Neuronal stem cell (in vitro differentiated cells): Measurements from ENCODE around the gene OSTF1.

Source experiments
- DNase-seq: peaks from one replicate; pipeline ENCODE4 v3.0.0-alpha.2; 2013; ENCODE audit warnings: low spot score
- H2AFZ ChIP-seq: one replicate; pipeline ENCODE4 v1.6.1; 2013; ENCODE audit warnings: mild to moderate bottlenecking, low read length, inconsistent platforms
- H2AK5ac ChIP-seq: 2 replicates; pipeline ENCODE4 v1.6.1; 2013; ENCODE audit warnings: low read depth, mild to moderate bottlenecking, inconsistent platforms, low read length, moderate library complexity, mixed read lengths
- H2BK120ac ChIP-seq: 2 replicates; pipeline ENCODE4 v1.6.1; 2013; ENCODE audit warnings: low read depth, mild to moderate bottlenecking, inconsistent platforms, low read length, moderate library complexity, mixed read lengths
- H2BK12ac ChIP-seq: one replicate; pipeline ENCODE4 v1.6.1; 2013; ENCODE audit warnings: low read length, inconsistent platforms
- H2BK15ac ChIP-seq: 2 replicates; pipeline ENCODE4 v1.6.1; 2013; ENCODE audit warnings: mild to moderate bottlenecking, low read length, inconsistent platforms, mixed read lengths
- H2BK5ac ChIP-seq: one replicate; pipeline ENCODE4 v1.6.1; 2013; ENCODE audit warnings: inconsistent platforms, mild to moderate bottlenecking, low read length, moderate library complexity
- H3K14ac ChIP-seq: one replicate; pipeline ENCODE4 v1.6.1; 2013; ENCODE audit warnings: low read length, inconsistent platforms
- H3K18ac ChIP-seq: 2 replicates; pipeline ENCODE4 v1.6.1; 2013; ENCODE audit warnings: low read length, inconsistent platforms
- H3K23ac ChIP-seq: 2 replicates; pipeline ENCODE4 v1.6.1; 2013; ENCODE audit warnings: low read depth, mild to moderate bottlenecking, mixed read lengths, low read length, inconsistent platforms; ENCODE audit not compliant: poor library complexity
- H3K27ac ChIP-seq: replicated peaks from 3 replicates; pipeline ENCODE4 v1.5.1; 2013; ENCODE audit warnings: low read length, inconsistent platforms
- H3K27me3 ChIP-seq, 3 experiments: 2 replicates each; pipeline ENCODE4 v1.6.1; 2013; ENCODE audit warnings: low read length in 3 of 3, mild to moderate bottlenecking in 2 of 3, inconsistent platforms in 1 of 3, low read depth in 1 of 3, mixed read lengths in 1 of 3, moderate library complexity in 1 of 3; ENCODE audit not compliant: control insufficient read depth in 3 of 3, insufficient read depth in 3 of 3
- H3K36me3 ChIP-seq, 2 donors: replicated peaks in 1 of 2; 2 replicates each; pipeline ENCODE4 v1.6.1; 2013; ENCODE audit warnings: low read length in 2 of 2; ENCODE audit not compliant: control insufficient read depth in 2 of 2, insufficient read depth in 2 of 2
- H3K4ac ChIP-seq: 2 replicates; pipeline ENCODE4 v1.6.1; 2013; ENCODE audit warnings: inconsistent platforms, mild to moderate bottlenecking, low read length, moderate library complexity
- H3K4me1 ChIP-seq, 2 donors: 1 replicate in 1 of 2; 2 replicates in 1 of 2; pipeline ENCODE4 v1.6.1; 2013; ENCODE audit warnings: low read length in 2 of 2, low read depth in 1 of 2; ENCODE audit not compliant: control insufficient read depth in 2 of 2, insufficient read depth in 1 of 2
- H3K4me2 ChIP-seq: one replicate; pipeline ENCODE4 v1.6.1; 2013; ENCODE audit warnings: mild to moderate bottlenecking, low read length, inconsistent platforms; ENCODE audit not compliant: insufficient read depth, poor library complexity, severe bottlenecking
- H3K4me3 ChIP-seq, 2 donors: 2 replicates each; pipeline ENCODE4 v1.5.1; 2013; ENCODE audit warnings: low read length in 2 of 2, mild to moderate bottlenecking in 2 of 2, inconsistent platforms in 1 of 2, moderate library complexity in 1 of 2
- H3K79me1 ChIP-seq: one replicate; pipeline ENCODE4 v1.6.1; 2013; ENCODE audit warnings: low read depth, mild to moderate bottlenecking, inconsistent platforms, low read length, moderate library complexity
- H3K9ac ChIP-seq: one replicate; pipeline ENCODE4 v1.6.1; 2013; ENCODE audit warnings: mild to moderate bottlenecking, low read depth, low read length, inconsistent platforms; ENCODE audit not compliant: poor library complexity
- H3K9me3 ChIP-seq, 2 donors: replicated peaks in 1 of 2; 2 replicates each; pipeline versions ENCODE3 to v1.6.1; 2013; ENCODE audit warnings: low read length in 2 of 2, mild to moderate bottlenecking in 2 of 2, inconsistent platforms in 1 of 2, low read depth in 1 of 2, mixed read lengths in 1 of 2, moderate library complexity in 1 of 2; ENCODE audit not compliant: control insufficient read depth in 2 of 2, insufficient read depth in 1 of 2
- H4K8ac ChIP-seq: one replicate; pipeline ENCODE4 v1.6.1; 2013; ENCODE audit warnings: low read depth, mild to moderate bottlenecking, inconsistent platforms, low read length, moderate library complexity
- H4K91ac ChIP-seq: one replicate; pipeline ENCODE4 v1.6.1; 2013; ENCODE audit warnings: low read length, low read depth, mild to moderate bottlenecking, inconsistent platforms; ENCODE audit not compliant: poor library complexity
- WGBS, 2 donors: extraction: QIAGEN DNeasy Blood & Tissue Kit; methylation state at CpG; one replicate each; pipeline ENCODE4 v1.1.7; 2013; ENCODE audit warnings: missing lambda C conversion rate in 2 of 2, mixed read lengths in 1 of 2; ENCODE audit not compliant: insufficient read length in 2 of 2, insufficient replicate concordance in 1 of 2; ENCODE audit errors: extremely low coverage in 2 of 2; 5-methylcytosine and 5-hydroxymethylcytosine counted together

The OSTF1 gene

DNA sequence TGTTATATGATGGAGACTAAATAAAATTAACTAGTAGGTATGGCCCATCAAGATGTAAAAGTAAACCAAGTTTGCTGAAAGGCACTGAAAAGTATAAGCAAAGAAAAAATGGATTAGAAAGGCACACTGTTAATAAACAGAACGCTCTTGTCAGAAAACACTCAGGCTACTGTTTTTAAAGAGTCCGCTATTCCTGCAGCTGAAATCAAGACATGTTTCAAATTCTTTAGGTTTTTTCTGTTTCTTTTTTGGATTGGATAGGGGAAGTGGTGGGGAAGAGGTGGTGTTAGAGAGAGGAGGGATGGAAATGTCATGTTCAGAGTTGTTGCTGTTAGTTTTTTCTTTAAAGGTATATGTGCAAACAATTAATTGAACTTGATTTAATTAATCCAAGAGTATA is 17.5 kb downstream of the OSTF1 start:
- Histone ChIP-seq H3K36me3 (no peaks in the 10 kb centered on the region), H2AK5ac (no peak overlapping the region), H3K4ac (no peak overlapping the region), H3K9ac (no peak overlapping the region), H3K23ac (no peak overlapping the region), H2BK12ac (no peak overlapping the region), H2BK15ac (no peak overlapping the region), H3K27ac (no peak overlapping the region), H3K27me3 (no peaks in the 10 kb centered on the region), H2BK5ac (no peak overlapping the region), H3K18ac (no peak overlapping the region), H3K9me3 (no peaks in the 10 kb centered on the region), H4K91ac (no peak overlapping the region), H3K4me3 (no peak overlapping the region), H2BK120ac (no peak overlapping the region), H4K8ac (no peak overlapping the region), H2AFZ (no peak overlapping the region), H3K4me1 (peaks cover 0 to 3% of the 10 kb centered on the region in 2 donors), H3K79me1 (no peaks in the 10 kb centered on the region), H3K4me2 (no peak overlapping the region), H3K14ac (no peak overlapping the region)
- WGBS, 2 donors = no CpG with 5 or more reads among the region's 2 CpGs
- no peak for DNase-seq

- DNase-seq = no peak
- H2AFZ ChIP-seq = no peak overlapping the region
- no peak overlapping the region for H2BK15ac ChIP-seq
- H3K9me3 ChIP-seq = no peaks in the 10 kb centered on the region
- H3K27ac ChIP-seq = no peak overlapping the region
- H3K4me1 ChIP-seq = no peaks in the 10 kb centered on the region
- H3K14ac ChIP-seq = no peak overlapping the region
- no peak overlapping the region for H3K9ac ChIP-seq
- H3K27me3 ChIP-seq = no peaks in the 10 kb centered on the region
- H2BK5ac ChIP-seq = no peak overlapping the region
- H2BK12ac ChIP-seq = no peak overlapping the region
- H3K4me3 ChIP-seq = no peak overlapping the region
- no peak overlapping the region for H3K4ac ChIP-seq
- H3K79me1 ChIP-seq = no peaks in the 10 kb centered on the region
- no peak overlapping the region for H2BK120ac ChIP-seq
- no peak overlapping the region for H2AK5ac ChIP-seq
- no peak overlapping the region for H3K23ac ChIP-seq
- WGBS, 2 donors = no CpG with 5 or more reads among the region's 6 CpGs
- no peak overlapping the region for H3K4me2 ChIP-seq
- H3K18ac ChIP-seq = no peak overlapping the region
- no peaks in the 10 kb centered on the region for H3K36me3 ChIP-seq
- no peak overlapping the region for H4K91ac ChIP-seq
- no peak overlapping the region for H4K8ac ChIP-seq
Observed at GRCh38 chr9:75106857-75107256, 18.5 kb downstream of the OSTF1 start.

GRCh38 chr9:75108571-75108970 is 20.3 kb downstream of the OSTF1 start:
- Histone ChIP-seq H2BK12ac (no peak overlapping the region), H3K4me1 (no peaks in the 10 kb centered on the region), H3K27me3 (no peaks in the 10 kb centered on the region), H3K18ac (no peak overlapping the region), H3K14ac (no peak overlapping the region), H3K4ac (no peak overlapping the region), H2AK5ac (no peak overlapping the region), H3K4me2 (no peak overlapping the region), H3K36me3 (no peaks in the 10 kb centered on the region), H2AFZ (no peak overlapping the region), H3K9me3 (no peaks in the 10 kb centered on the region), H3K9ac (no peak overlapping the region), H3K79me1 (no peaks in the 10 kb centered on the region), H3K23ac (no peak overlapping the region), H2BK120ac (no peak overlapping the region), H4K91ac (no peak overlapping the region), H4K8ac (no peak overlapping the region), H2BK15ac (no peak overlapping the region), H3K4me3 (no peak overlapping the region), H3K27ac (no peak overlapping the region), H2BK5ac (no peak overlapping the region)
- no CpG with 5 or more reads among the region's 4 CpGs for WGBS, 2 donors
- DNase-seq = no peak

GRCh38 chr9:75109210-75109839 is 21.0 kb downstream of the OSTF1 start:
- no peaks in the 10 kb centered on the region for H3K36me3 ChIP-seq
- H3K79me1 ChIP-seq = no peaks in the 10 kb centered on the region
- no peak overlapping the region for H2BK5ac ChIP-seq
- H3K4ac ChIP-seq = no peak overlapping the region
- no peaks in the 10 kb centered on the region for H3K27me3 ChIP-seq
- H2AFZ ChIP-seq = no peak overlapping the region
- H2BK12ac ChIP-seq = no peak overlapping the region
- H3K4me3 ChIP-seq = no peak overlapping the region
- no peaks in the 10 kb centered on the region for H3K4me1 ChIP-seq
- no peaks in the 10 kb centered on the region for H3K9me3 ChIP-seq
- H3K23ac ChIP-seq = no peak overlapping the region
- H3K18ac ChIP-seq = no peak overlapping the region
- H3K14ac ChIP-seq = no peak overlapping the region
- H2AK5ac ChIP-seq = no peak overlapping the region
- H2BK15ac ChIP-seq = no peak overlapping the region
- H4K8ac ChIP-seq = no peak overlapping the region
- no peak overlapping the region for H3K9ac ChIP-seq
- DNase-seq = no peak
- no CpG with 5 or more reads among the region's 7 CpGs for WGBS, 2 donors
- H4K91ac ChIP-seq = no peak overlapping the region
- H3K4me2 ChIP-seq = no peak overlapping the region
- no peak overlapping the region for H2BK120ac ChIP-seq
- H3K27ac ChIP-seq = no peak overlapping the region
